ENCODE results near the gene IARS2.
"Not testable (repeated sequence)": the region's sequence is repeated elsewhere in the genome, so short reads cannot be mapped to it uniquely, and the experiment has no call there.

The IARS2 gene

DNA sequence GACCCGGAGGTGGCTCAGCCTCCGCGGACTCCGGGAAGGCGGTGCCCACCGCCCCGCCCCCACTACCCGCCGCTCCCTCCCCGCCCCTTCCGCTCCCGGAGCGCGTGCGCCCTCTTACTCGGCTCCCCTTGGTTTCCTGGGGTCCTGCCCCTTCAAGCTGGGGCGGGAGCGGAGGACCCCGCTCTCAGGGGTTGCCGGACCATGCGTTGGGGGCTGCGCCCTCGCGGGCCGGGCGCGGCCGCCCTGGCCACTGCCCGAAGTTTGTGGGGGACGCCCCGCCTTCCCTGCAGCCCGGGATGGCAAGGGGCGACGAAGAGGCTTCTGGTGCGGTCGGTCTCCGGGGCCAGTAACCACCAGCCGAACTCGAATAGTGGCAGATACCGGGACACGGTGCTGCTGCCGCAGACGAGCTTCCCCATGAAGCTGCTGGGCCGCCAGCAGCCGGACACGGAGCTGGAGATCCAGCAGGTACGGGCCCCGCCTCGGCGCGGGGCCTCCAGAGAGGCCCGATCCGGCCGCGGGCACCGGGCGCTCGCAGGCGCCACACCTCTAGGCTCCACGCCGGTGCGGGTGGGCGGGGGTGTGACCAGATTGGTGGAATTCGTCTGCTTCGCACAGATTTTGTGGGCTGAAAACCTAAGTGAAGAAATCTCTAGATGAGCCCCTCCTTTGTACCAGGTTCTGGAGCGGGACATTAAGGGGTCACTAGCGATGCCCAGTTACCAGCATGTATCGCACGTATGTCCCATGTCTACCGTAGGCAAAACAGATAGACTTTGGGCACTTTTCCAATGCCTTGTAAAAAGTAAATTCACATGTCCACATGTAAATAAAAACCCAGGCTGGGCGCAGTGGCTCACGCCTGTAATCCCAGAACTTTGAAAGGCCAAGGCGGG, at the start of gene IARS2:
IARS2 (plus strand) TSS at position 117 of the 896 bp plus-strand sequence; CDS start at position 202, 85 bp downstream.
- no peak for DNase-seq

DNA sequence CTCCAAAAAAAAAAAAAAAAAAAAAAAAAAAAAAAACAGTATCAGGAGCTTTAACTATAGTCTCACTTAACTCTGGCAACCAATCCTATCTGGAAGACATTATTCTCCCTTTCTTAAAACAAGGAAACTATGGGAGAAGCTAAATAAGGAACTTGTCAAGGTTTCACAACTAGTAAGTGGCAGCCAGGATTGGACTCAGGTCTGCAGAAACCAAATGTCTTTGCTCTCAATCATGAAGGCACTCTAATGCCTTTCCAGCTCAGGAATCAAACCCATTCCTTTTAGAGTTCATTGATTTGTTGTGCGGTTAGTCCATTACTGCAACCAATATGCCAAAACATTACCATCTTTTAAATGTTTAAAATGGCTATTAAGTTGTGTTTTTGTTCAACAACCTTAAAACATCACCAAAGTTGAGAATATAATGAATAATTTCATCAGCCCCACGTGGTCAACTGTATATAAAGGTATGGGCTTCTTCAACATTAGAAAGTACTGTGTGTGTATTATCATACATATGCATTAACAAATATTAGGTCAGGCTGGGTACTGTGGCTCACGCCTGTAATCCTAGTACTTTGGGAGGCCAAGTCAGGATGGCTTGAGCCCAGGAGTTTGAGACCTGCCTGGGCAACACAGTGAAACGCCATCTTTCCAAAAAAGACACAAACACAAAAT, 49.1 kb upstream of the IARS2 start:
- DNase-seq = no peak

DNA sequence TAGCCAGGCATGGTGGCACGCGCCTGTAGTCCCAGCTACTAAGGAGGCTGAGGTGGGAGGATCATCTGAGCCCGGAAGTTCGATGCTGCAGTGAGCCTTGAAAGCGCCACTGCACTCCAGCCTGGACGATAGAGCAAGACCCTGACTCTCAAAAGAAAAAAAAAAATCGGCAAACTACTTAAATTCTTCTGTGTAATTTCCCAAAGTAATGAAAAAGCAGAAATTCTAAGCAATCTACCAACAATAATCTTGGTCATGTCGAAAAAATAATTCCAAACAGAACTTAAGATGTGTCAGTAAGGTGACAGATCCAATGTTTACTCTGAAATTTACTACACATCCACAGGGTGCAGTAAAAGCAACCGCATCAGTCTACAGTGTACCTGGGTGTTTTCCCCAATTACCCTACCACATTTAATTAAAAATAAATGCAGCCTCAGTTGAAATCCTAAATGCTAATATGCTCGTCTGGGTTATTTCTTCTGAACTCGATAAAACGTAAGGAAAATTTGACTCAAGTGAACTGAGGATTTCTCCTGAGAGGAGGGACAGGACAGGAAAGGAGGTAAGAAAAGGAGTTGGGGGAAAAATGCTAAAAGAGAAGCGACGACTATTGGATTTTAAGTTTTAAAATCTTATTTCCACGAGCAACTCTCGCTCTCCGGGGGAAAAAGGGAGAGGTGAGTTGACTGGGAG, 48.4 kb upstream of the IARS2 start:
- DNase-seq = no peak

DNA sequence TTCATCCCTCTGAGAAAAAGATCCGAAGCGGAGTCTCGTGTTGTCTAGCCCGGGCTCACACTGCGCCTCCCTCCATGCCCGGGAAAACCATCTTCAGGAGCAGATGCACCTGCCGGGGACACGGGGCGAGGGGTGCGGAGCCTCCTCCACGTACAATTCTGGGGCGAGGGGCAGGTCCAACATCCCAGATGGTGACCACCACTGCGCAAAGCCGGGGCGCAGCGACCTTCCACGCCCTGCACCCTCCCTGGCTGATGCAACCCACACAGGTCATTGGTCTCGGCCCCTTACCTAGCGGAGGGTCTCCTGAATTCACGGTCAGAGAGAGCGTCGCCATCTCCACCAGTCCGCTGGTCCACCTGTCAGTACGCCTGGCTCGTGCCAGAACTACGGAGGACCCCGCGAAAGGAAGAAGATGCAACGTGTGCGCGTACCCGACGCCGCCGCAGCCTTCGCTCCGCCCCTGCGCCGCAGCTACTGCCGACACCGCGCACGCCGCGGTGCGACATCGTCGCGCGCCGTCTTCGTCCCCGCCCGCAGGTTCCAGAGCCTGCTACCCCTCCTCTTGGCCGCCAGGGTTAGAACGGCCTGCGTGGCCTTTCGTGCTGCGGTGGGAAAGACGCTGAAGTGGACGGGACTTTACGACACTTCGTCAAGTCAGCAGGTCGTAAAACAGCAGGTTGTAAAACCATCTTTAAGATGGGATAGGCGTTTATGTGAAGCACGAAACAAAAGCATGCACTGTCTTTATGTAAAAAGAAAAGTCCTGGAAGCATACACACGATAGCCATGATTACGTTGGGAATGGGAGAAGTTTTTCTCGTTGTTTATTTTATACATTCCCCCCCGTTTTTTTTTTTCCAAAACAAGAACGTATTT, 47.6 kb upstream of the IARS2 start, which contains the start of gene EPRS1:
EPRS1 (minus strand) TSS at position 454 of the 879 bp plus-strand sequence; CDS start at position 337, 117 bp downstream.
- DNase-seq = peak; percentile 94

DNA sequence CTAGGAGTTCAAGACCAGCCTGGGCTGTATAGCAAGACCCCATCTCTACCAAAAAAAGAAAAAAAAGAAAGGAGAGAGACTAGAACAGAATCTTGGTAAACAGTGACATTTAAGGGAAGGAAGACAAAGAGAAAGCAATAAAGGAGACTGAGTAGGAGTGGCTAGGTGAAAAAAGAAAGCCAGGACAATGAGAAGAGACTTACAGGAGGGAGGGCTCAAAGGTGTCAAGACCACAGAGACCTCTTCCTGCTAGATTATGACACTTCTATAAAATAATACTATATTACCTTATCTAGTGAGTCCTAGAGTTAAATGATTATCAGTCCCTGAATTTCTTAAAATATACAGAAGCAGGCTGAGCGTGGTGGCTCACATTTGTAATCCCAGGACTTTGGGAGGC, 37.6 kb upstream of the IARS2 start:
- no peak for DNase-seq

DNA sequence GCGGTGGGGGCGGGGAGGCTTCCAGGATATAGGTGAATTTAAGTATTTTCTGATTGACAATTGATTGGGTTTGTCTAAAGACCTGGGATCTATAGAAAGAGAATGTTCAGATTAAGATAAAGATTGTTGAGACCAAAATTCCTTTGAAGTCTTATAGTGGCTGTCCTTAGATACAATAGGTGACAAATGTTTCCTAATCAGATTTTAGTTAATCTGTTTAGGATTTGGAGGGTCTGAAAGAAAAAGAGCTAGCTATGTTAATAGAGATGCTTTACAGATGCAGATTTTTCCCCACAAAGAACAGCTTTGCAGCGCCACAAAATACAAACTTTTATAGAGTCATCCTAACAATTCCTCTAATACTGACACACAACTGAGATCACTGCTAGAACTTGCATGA, 33.1 kb upstream of the IARS2 start:
- no peak for DNase-seq

DNA sequence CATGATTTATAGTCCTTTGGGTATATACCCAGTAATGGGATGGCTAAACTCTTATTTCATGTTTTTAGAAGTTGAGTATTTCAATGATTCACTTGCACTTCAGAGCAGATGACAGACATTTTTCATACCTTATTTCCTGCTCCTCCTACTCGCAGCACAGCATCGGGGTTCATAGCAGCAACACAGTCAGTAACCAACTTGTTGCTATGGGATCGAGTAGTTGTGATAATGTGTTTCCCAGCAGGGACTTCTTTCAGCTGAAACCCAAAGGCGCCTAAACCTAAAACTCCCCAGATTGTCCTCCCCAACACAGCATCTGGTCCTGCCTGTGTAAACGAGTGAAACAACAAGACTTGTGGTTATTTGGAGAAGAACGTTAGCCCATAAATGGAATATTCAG, 31.3 kb upstream of the IARS2 start:
- no peak for DNase-seq

DNA sequence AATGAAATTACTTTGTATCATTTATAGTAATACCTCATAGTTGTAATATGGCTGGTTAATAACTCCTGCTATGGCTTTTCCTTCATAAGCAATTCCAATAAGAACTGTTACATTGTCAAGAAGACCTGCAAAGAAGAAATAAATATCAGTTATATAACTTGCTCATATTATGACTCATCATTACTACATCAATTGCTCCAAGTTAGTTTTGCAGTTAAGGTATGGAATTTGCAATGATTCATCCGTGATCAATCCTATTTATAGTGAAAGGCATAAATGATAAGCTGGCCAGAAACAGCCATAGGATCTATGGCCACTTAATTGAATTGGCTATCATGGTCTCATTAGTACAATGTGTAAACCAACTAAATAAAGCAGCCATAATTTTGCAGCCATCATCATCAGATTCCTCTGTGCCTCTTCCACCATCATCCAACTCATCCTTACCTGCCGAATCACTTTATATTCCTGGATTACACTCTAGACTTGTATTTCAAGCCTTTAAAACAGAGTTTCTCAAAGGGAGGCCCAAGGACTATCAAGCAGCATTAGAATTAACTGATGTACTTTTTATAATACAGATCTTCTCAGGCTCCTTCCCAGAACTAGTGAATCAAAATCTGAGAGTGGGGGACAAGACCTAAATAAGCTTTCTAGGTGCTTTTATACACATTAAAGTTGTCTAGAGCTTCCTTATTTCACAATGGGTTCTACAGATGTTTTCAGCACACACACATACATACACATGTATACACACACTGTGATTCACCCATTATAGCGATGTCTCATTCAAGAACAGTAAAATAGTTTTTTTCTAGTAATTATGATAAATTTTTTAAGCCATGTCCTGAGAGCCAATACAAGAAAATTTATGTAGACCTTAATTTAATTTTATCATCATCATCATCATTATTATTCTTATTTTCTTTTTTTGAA, 26.4 kb upstream of the IARS2 start:
- no peak for DNase-seq

DNA sequence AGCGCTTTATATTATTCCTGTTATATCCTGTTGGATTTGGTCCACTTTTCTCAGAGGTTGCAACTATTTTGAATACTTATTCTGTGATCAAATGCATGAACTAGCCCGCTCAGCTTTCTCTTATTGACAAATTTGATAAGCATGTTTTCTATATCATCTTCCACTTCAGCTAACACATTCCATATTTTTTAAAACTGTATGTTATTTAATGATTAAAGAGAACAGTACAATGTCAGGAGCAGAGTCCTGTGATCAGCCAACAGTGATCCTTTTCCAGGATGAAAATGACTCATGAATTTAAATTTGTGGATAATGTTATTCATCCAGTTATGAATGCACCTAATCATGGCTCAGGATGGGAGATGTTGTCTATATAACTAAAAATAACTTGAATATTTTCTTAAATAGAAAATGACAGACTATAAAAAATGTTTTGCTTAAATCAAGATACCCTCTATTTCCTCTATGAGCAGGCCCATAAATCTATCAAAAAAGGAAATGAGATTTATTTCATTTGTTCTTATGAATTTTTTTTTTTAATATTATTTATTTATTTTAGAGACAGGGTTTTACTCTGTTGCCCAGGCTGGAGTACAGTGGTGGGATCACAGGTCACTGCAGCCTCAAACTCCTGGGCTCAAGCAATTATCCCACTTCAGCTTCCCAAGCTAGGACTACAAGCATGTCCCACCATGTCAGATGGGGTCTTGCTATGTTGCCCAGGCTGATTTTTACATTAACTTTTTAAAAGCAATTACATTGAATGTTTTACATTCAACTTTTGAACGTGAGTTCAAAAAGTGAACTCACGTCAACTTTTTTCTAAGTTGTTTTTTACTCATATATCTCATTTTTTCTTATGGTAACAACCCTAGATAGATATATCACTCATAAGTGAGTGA, 16.8 kb upstream of the IARS2 start:
- DNase-seq = no peak

DNA sequence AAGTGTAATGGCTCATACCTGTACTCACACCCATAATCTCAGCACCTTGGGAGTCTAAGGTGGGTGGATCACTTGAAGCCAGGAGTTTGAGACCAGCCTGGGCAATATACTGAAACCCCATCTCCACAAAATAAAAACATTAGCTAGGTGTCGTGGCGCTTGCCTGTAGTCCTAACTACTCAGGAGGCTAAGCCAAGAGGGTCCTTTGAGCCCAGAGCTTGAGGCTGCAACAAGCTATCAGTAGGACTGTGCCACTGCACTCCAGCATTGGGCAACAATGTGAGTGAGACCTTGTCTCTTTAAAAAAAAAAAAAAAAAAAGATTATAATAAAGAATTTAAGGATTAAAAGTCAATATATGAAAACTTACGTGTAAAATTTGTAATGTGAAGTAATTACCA, 16.0 kb upstream of the IARS2 start:
- DNase-seq = no peak

DNA sequence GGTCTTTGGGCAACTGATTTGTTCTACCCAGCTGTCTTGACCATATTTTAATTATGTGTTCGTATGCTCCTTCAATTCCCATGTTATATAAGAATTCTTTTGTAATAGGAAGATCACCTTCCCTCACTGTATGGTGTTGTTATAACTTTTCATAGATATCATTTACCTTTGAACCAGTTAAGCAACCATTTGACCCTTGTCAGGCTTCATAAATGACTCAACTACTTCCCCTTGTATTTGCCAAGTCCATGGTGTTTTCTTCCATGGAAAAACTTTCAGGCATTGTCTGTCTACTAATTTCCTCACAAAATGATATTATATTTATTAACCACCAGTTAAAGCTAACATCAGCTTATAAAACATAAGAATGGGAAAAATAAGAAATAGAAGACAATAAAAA, 9.5 kb upstream of the IARS2 start:
- DNase-seq = no peak

DNA sequence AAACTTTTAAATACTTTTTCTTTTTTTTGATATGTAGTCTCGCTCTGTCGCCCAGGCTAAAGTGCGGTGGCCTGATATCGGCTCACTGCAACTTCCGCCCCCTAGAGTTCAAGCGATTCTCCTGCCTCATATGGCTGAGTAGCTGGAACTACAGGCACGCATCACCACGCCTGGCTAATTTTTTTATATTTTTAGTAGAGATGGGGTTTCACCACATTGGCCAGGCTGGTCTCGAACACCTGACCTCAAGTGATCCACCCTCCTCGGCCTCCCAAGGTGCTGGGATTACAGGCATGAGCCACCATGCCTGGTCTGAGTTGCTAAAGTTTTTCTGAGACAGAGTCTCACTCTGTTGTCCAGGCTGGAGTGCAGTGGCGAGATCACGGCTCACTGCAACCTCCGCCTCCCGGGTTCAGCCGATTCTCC, 7.7 kb upstream of the IARS2 start:
- not testable (repeated sequence) for DNase-seq

DNA sequence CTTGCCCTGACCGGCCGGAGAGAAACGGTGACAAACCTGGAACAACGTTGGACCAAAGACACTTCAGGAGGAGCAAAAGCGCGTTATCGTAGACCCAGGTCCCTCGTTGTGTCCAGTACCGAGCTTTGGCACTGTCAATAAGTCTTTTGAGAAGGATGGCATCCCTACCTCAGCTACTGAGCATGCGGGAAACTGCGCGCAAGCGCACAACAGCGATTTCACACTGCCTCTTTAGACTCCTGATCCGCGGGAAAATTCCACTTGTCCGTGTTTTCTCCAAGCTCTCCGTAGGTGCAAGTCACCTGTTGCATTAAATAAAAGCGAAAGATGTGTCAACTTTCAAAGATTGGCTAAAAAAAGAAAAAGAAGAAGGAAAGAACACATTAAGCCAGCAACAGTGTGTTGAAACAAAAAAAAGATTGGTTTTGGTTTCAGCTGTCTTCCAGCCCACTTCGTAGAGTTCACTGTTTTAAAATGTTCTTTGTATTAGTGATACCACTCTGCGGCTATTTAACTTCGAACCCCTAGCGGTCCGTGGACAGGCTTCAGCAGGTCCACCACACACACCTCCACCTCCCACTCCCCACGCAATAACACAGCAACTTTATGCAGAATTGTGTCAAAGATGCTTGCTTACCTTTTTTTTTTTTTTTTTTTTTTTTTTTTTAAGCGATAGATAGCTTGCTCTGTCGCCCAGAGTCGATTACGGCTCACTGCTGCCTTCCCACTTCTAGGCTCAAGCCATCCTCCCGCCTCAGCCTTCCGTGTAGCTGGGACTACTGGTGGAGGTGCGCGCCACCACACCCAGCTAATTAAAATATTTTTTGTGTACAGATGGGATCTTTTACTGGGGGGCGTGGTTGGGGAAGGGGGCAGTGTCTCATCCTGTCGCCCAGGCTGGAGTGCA, 4.0 kb upstream of the IARS2 start, which contains the start of gene BPNT1:
BPNT1 (minus strand) TSS at position 139 of the 907 bp plus-strand sequence. CDS start 9,942 bp downstream, outside the sequence.
- DNase-seq = peak; percentile 86

DNA sequence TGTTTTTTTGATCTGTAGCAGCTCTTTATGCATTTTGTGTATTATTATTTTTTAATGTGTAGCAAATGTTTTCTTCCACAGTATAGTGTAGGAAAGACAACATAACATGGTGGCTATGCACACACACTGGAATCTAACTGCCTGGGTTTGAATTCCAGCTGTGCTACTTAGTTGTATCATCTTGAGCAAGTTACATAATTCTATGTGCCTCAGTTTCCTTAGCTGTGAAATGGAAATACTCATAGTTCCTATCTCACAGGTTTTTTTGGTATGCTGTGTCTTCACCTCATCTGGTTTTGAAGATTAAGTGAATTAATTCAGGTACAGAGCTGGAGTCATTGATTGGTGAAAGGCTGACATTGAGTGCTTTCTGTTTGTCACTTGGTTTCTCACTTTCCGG, 1.2 kb upstream of the IARS2 start:
- no peak for DNase-seq

DNA sequence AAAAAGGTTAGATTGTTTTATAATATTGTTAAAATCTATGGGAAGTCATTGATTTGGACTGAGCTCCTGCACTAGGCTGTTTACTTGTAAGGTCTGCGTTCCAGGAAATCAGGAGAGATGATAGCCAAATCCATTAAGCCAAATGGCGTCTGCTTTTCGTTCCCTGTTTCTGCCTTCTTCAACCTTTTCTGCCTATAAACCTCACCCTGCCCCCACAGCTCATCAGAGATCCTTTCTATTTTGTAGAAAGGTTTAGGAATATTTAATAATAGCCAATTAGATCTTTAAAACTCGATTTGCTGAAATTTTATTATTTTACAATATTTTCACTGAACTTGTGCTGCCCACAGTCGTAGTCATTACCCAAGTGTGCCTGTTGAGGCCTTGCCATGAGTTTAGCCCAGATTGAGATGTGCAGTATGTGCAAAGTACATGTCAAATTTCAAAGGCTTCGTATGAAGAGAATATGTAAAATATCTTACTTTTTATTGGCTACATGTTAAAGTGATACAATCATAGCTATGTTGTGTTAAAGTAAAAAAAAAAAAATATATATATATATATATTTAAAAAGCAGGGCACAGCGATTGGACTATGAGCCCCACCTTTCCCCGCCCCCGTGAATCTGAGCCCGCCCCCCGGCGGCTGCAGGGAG, 444 bp upstream of the IARS2 start:
- peak; percentile 79 for DNase-seq

DNA sequence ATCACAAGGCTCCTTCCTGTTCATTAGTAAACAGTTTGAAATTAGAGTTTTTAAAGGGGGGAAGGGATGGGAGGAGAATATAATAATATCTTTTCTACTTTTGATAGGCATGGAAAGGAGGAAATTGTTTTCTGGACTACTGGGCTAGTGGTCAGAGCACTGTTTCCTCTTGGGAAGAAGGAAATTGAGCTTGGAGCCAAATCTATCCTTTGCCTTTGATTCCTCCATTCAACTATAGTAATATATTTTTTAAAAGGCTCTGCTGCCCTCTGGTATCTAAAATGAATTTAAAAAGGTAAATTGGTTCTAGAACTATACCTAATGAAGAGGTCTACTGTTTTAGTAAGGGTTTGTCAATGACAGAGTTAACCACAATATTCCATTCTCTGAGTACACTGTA, 5.9 kb downstream of the IARS2 start:
- no peak for DNase-seq

DNA sequence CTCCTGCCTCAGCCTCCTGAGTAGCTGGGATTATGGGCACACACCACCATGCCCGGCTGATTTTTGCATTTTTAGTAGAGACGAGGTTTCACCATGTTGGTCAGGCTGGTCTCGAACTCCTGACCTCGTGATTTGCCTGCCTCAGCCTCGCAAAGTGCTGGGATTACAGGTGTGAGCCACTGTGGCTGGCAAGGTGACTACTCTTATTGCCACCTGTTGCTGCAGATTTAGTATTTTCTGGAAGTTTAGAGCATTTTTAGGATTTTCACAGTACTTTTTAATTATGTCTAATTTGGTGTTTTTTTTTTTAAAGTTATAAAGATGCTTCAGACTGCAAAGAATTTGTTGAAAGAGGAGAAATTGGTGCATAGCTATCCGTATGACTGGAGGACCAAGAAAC, 16.5 kb downstream of the IARS2 start:
- not testable (repeated sequence) for DNase-seq

DNA sequence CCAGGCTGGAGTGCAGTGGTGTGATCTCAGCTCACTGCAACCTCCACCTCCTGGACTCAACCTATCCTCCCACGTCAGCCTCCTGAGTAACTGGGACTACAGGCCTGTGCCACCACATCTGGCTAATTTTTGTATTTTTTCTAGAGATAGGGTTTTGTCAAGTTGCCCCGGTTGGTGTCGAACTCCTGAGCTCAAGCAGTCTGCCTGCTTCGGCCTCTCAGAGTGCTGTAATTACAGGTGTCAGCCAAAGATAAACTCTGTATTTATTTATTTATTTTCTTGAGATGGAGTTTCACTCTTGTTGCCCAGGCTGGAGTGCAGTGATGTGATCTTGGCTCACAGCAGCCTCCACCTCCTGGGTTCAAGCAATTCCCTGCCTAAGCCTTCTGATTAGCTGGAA, 18.7 kb downstream of the IARS2 start:
- not testable (repeated sequence) for DNase-seq

All from amniotic stem cell (primary cell).